HL-60/S4 treated with retinoic acid at 250 ng/mL for 4 days and 3 days (cell line): ENCODE results near the gene RAB13.
"Not testable (repeated sequence)": the region's sequence is repeated elsewhere in the genome, so short reads cannot be mapped to it uniquely, and the experiment has no call there.

Experiments used
- in situ Hi-C: fragments of 300-500 bp; cut with MboI; formaldehyde crosslinking; loops from 2 replicates; pipeline ENCODE4 v1.7.0; 2022; ENCODE audit warnings: low sequenced_read_pairs

The RAB13 gene

GRCh38 chr1:153985941-153986761 lies at the start of gene RAB13:
TSS of gene RAB13 (minus strand) at chr1:153986339. CDS start at chr1:153986236, 103 bp downstream.
- in situ Hi-C loops, result loop anchor here (10.0 to 25.0 kb wide), 3 partner anchors 171 to 624 kb away; partner anchors contain the start of gene S100A9

GRCh38 chr1:154033697-154034096 lies 47.6 kb upstream of the RAB13 start:
- in situ Hi-C loops, result not testable (repeated sequence)

- in situ Hi-C loops, result no loop called here
Measured at GRCh38 chr1:154019940-154020339, 33.8 kb upstream of the RAB13 start.

DNA sequence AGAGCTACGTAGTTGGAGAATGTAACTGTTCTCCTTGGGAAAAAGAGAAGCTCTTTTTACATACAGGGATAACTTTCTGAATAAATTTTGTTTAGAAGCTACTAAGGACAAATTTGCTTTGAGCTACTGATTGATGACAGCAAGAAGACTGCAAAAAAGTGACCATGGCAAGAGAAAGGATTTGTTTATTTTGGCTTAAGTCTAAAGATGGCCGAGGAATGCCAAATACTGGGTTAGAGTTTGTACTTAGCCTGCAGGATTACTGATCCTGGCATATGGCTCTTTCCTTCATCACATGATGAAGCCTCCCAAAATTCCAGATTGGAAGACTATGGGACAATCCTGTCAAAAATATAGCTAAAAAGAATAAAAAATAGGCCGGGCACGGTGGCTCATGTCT lies 33.1 kb upstream of the RAB13 start:
- in situ Hi-C loops, result no loop called here

GRCh38 chr1:154014154-154014907 lies 28.2 kb upstream of the RAB13 start:
- in situ Hi-C loops, result no loop called here

- in situ Hi-C loops, result not testable (repeated sequence)
Measured at GRCh38 chr1:154012543-154012942, 26.4 kb upstream of the RAB13 start.

- in situ Hi-C loops, result no loop called here
Measured at GRCh38 chr1:154012129-154012528, 26.0 kb upstream of the RAB13 start.

GRCh38 chr1:154006136-154006535 lies 20.0 kb upstream of the RAB13 start:
- in situ Hi-C loops, result no loop called here

DNA sequence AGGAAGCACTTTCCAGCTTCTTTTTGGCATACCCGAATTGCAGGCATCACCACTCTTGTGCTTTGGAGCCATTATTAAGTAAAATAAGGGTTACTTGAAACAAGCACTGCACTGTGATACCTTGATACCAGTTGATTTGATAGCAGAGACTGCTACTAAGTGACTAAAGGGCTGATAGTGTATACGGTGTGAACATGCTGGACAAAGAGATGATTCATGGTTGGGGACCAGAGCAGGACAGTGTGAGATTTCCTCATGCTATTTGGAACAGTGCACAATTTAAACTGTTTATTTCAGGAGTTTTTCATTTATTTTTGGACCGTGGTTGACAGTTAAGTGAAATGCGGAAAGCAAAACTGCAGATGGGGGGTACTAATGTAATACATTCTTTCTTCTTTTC lies 14.3 kb upstream of the RAB13 start:
- in situ Hi-C loops, result no loop called here

- in situ Hi-C loops, result loop anchor here (25.0 kb wide), 2 partner anchors 485 to 635 kb away; partner anchors contain the start of gene S100A9
Measured at GRCh38 chr1:153996882-153997281, 10.7 kb upstream of the RAB13 start.

DNA sequence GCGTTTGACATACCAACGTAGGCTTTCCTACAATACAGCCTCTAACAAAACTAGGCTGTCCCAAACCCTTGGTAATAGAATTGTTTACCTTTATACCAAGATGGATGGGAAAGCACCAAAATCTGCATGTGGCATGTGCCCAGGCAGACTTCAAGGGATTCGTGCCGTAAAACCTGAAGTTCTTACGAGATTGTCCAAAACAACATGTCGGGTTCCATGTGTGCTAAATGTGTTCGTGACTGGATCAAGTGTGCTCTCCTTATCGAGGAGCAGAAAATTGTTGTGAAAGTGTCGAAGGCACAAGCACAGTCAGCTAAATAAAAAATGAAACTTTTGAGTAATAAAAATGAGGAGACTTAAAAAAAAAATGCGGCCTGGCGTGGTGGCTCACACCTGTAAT lies 9.5 kb upstream of the RAB13 start:
- in situ Hi-C loops, result loop anchor here (25.0 kb wide), 2 partner anchors 483 to 633 kb away; partner anchors contain the start of gene S100A9

DNA sequence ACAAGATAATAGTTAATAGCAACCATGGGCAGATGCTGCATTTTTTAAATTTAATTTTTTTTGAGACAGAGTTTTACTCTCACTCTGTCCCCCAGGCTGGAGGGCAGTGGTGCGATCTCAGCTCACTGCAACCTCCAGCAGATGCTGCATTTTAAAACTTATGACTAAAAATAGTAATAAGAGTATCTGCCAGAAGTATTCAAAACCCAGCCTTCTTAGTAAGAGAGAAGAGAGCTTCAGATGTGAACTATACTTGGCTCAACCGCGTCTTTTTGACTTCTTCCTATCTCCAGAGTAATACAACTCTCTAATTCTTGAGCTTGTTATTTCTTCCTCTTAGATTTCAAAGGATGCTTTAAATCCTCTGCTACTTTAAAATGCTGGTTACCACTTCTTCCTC lies 9.1 kb upstream of the RAB13 start:
- in situ Hi-C loops, result loop anchor here (25.0 kb wide), 2 partner anchors 483 to 633 kb away; partner anchors contain the start of gene S100A9

DNA sequence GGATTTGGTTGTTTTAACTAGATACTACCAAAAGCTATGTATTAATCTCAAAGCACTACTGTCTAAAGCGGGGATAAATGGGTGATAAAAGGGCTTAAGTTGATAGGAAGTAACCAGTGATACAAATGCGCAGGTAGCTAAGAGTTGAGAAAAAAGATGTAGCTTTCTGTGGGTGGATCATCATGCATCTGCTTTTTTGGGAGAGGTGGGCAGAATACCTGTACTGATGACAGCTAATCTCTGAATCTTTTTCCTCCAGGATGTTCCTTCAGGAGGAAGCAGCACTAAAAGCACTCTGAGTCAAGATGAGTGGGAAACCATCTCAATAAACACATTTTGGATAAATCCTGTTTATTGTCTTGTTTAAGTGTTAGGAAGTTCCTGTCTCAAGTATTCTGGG lies 5.7 kb upstream of the RAB13 start:
- in situ Hi-C loops, result loop anchor here (25.0 kb wide), 2 partner anchors 480 to 630 kb away; partner anchors contain the start of gene S100A9

- in situ Hi-C loops, result loop anchor here (25.0 kb wide), 2 partner anchors 479 to 629 kb away; partner anchors contain the start of gene S100A9
Measured at GRCh38 chr1:153991151-153991630, 5.1 kb upstream of the RAB13 start.

DNA sequence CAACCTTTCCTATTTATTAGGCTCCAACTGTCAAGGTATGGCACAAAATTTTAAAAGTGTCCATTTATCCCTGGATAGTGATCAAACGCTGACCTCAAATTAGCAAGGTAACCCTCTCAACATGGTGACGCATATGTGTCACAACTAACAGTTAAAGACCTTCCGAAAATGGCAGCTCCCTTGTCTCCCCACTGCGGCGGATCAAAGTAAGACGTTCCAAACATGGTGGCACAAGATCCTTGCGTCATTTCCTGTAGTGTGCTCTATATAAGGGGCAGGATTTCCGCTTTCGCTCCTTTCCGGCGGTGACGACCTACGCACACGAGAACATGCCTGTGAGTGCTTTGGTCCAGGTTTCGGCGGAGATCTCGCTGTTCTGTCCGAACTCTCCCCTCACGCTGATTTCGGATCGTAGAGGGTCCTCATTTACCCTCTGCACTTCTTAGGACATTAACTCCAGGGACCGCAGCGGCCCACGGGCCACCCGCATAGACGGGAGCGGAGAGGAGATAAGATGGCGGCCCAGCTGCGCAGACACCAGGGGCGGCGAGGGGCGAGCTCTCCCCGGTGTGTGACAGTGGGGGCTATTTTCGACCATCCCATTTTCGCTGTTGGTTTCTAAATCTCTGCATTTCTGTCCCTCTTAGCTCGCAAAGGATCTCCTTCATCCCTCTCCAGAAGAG lies 4.5 kb upstream of the RAB13 start, which contains the start of gene RPS27:
RPS27 (plus strand) TSS at position 295 of the 683 bp plus-strand sequence; CDS start at position 330, 35 bp downstream.
- in situ Hi-C loops, result loop anchor here (25.0 kb wide), 2 partner anchors 478 to 628 kb away; partner anchors contain the start of gene S100A9

GRCh38 chr1:153987621-153988020 lies 1.5 kb upstream of the RAB13 start:
- in situ Hi-C loops, result loop anchor here (10.0 to 25.0 kb wide), 3 partner anchors 173 to 625 kb away; partner anchors contain the start of gene S100A9

- in situ Hi-C loops, result loop anchor here (10.0 to 25.0 kb wide), 3 partner anchors 171 to 623 kb away; partner anchors contain the start of gene S100A9
Measured at GRCh38 chr1:153985341-153985912, 712 bp downstream of the RAB13 start.

GRCh38 chr1:153984123-153984894 lies 1.8 kb downstream of the RAB13 start:
- in situ Hi-C loops, result loop anchor here (10.0 to 25.0 kb wide), 3 partner anchors 170 to 622 kb away; partner anchors contain the start of gene S100A9

- in situ Hi-C loops, result loop anchor here (10.0 to 25.0 kb wide), 3 partner anchors 167 to 619 kb away; partner anchors contain the start of gene S100A9
Measured at GRCh38 chr1:153981735-153982134, 4.4 kb downstream of the RAB13 start.
